GM12878 (cell line): Measurements from ENCODE around the gene TMEM175. TPM values are rescaled to one million over a fixed set of nuclear protein-coding genes. Genes with fewer than 3 reads are reported as not detected.

ENCODE experiments used
- ATAC-seq: fragments of 200-7000 bp; cut with Tn5 transposase; 3 replicates; pipeline ENCODE4 v1.9.1; 2020; ENCODE audit warnings: mild to moderate bottlenecking, moderate library complexity
- BruUV-seq: library from RNA; stranded (reverse); fragments of 400-500 nt; replicated peaks from 2 replicates; lab custom pipeline; 2021; lab: Mats Ljungman, UMichigan
- CTCF ChIA-PET: fragments of 300-600 bp; sonication (Branson Sonifier 250); formaldehyde crosslinking; extraction: SDS; loops from one replicate; lab custom pipeline; 2021; ENCODE audit warnings: inconsistent platforms; lab: Yijun Ruan, JAX
- POLR2A ChIA-PET: fragments of 350-600 bp; formaldehyde crosslinking; extraction: SDS; loops from one replicate; lab custom pipeline; 2021; ENCODE audit warnings: inconsistent platforms; lab: Charles Lee
- RAD21 ChIA-PET: fragments of 300-600 bp; sonication (Branson Sonifier 250); formaldehyde crosslinking; loops from one replicate; lab custom pipeline; 2023; ENCODE audit warnings: antibody characterized with exemption; ENCODE audit not compliant: unreplicated experiment; lab: Charles Lee
- SMC1A ChIA-PET: fragments of 300-600 bp; sonication (Branson Sonifier 250); formaldehyde crosslinking; loops from one replicate; lab custom pipeline; 2023; ENCODE audit not compliant: unreplicated experiment, uncharacterized antibody; lab: Charles Lee
- DNase-seq: peaks from one replicate; pipeline ENCODE4 v3.0.0-alpha.2; 2011; ENCODE audit warnings: low read depth, low spot score
- FAIRE-seq: peaks from 3 replicates; lab custom pipeline; 2011; peaks lifted over from hg19 to GRCh38; lab: Jason Lieb, UNC
- H2AFZ ChIP-seq: 2 replicates; pipeline ENCODE4 v1.6.0; 2011; ENCODE audit warnings: low read depth, low read length, control low read depth; ENCODE audit not compliant: control insufficient read depth
- H3K27ac ChIP-seq: 2 replicates; pipeline ENCODE4 v1.5.1; 2011; ENCODE audit warnings: control low read depth; ENCODE audit not compliant: control insufficient read depth, insufficient read depth
- H3K27me3 ChIP-seq, 2 experiments: replicated peaks in 1 of 2; 2 replicates each; pipeline versions ENCODE4 v1.6.0 to v1.6.1; 2011; ENCODE audit warnings: low read length in 1 of 2; ENCODE audit not compliant: control insufficient read depth in 2 of 2, insufficient read depth in 2 of 2
- H3K36me3 ChIP-seq, 2 experiments: 2 replicates each; pipeline ENCODE4 v1.5.1; 2011; ENCODE audit warnings: low read length in 1 of 2; ENCODE audit not compliant: control insufficient read depth in 2 of 2, insufficient read depth in 2 of 2
- H3K4me1 ChIP-seq: 2 replicates; pipeline ENCODE4 v1.6.1; 2011; ENCODE audit warnings: mild to moderate bottlenecking, low read length, moderate library complexity, mixed read lengths; ENCODE audit not compliant: control insufficient read depth, insufficient read depth
- H3K4me2 ChIP-seq: 2 replicates; pipeline ENCODE4 v1.6.0; 2011; ENCODE audit warnings: control low read depth; ENCODE audit not compliant: control insufficient read depth, insufficient read depth
- H3K4me3 ChIP-seq: fragments of 200-600 bp; sonication (generic); 2 replicates; pipeline ENCODE4 v1.5.1; 2016
- H3K79me2 ChIP-seq: 2 replicates; pipeline ENCODE4 v1.6.0; 2011; ENCODE audit warnings: low read length; ENCODE audit not compliant: control insufficient read depth, insufficient read depth
- H3K9ac ChIP-seq: 2 replicates; pipeline ENCODE4 v1.8.0; 2011; ENCODE audit warnings: low read length, control low read depth, mixed read lengths; ENCODE audit not compliant: control insufficient read depth, insufficient read depth
- H3K9me3 ChIP-seq: replicated peaks from 3 replicates; pipeline ENCODE4 v1.5.1; 2011; ENCODE audit warnings: mild to moderate bottlenecking, low read length; ENCODE audit not compliant: control insufficient read depth, insufficient read depth
- H4K20me1 ChIP-seq: 2 replicates; pipeline ENCODE4 v1.6.0; 2011; ENCODE audit not compliant: control insufficient read depth, insufficient read depth
- ATF2 ChIP-seq: IDR thresholded peaks from 2 replicates; pipeline ENCODE4 v1.6.1; 2012; ENCODE audit warnings: low read length, inconsistent platforms
- E4F1 ChIP-seq: fragments of 450-650 bp; IDR thresholded peaks from 2 replicates; pipeline ENCODE4 v1.6.1; 2018; ENCODE audit warnings: borderline replicate concordance, mild to moderate bottlenecking; ENCODE audit not compliant: partially characterized antibody
- SRF ChIP-seq, 2 experiments: IDR thresholded peaks; 2 replicates each; pipeline ENCODE4 v1.6.1; 2011; ENCODE audit warnings: low read depth in 2 of 2, low read length in 2 of 2, mild to moderate bottlenecking in 1 of 2, moderate library complexity in 1 of 2
- ZNF274 ChIP-seq: IDR thresholded peaks from one replicate; pipeline ENCODE4 v1.8.0; 2011; ENCODE audit not compliant: insufficient read length, insufficient read depth
- WGBS: methylation state at CpG from one replicate; pipeline ENCODE4 v1.1.6; 2016; ENCODE audit warnings: low lambda C conversion rate; ENCODE audit not compliant: insufficient replicate concordance, insufficient coverage; ENCODE audit errors: missing lambda C conversion rate; 5-methylcytosine and 5-hydroxymethylcytosine counted together
- in situ Hi-C: fragments of 300-500 bp; cut with MboI; formaldehyde crosslinking; loops from 9 replicates; pipeline ENCODE4 v1.14.3; 2018; ENCODE audit warnings: mixed read lengths
- intact Hi-C: fragments of 100-400 bp; cut with micrococcal nuclease; formaldehyde crosslinking; loops from one replicate; pipeline ENCODE4 v1.14.2; 2022; ENCODE audit not compliant: unreplicated experiment
- polyA plus RNA-seq, 11 experiments: library from polyadenylated mRNA; depleted of rRNA in 4 of 11; unstranded in 6 of 11; stranded (reverse) in 5 of 11; fragments of >200 nt; fragmentation: Nextera tagmentation in 4 of 11; fragmentation: Illumina TruSeq in 1 of 11; extraction: Ambion mirVana in 4 of 11; extraction: Trizol in 1 of 11; gene quantifications; 1 replicate in 1 of 11; 2 replicates in 10 of 11; pipeline versions ENCODE4 v1.2.1 to v1.2.3, GENCODE V29; 2011 to 2016; ENCODE audit warnings: inconsistent platforms in 2 of 11, missing spikeins in 2 of 11, low read depth in 1 of 11
- total RNA-seq, 4 experiments: library from RNA; depleted of rRNA in 3 of 4; stranded (reverse); fragments of >200 nt in 3 of 4; fragmentation: Illumina TruSeq in 1 of 4; extraction: Trizol in 1 of 4; gene quantifications; 2 replicates each; pipeline versions ENCODE4 v1.2.1 to v1.2.3, GENCODE V29; 2013 to 2021
- TF ChIP-seq, protein P1 (sequence below): fragments of 450-650 bp; formaldehyde crosslinking; IDR thresholded peaks from 2 replicates; pipeline ENCODE4 v1.4.0; 2022; ENCODE audit warnings: mild to moderate bottlenecking, moderate library complexity
- TF ChIP-seq, protein P2 (sequence below): fragments of 450-650 bp; IDR thresholded peaks from 2 replicates; pipeline ENCODE4 v1.6.1; 2017; ENCODE audit warnings: mild to moderate bottlenecking

The TMEM175 gene
- total and polyA plus RNA-seq, 10 of the 15 experiments (the other 5 are each of a cell fraction or from before 2014, with no cell fraction given) = 0.11 to 39.5 (median 22.3) TPM

GRCh38 chr4:996030-996996 is 64.1 kb downstream of the TMEM175 start:
- in situ Hi-C loops = no loop called here
- no peak for ATAC-seq
- intact Hi-C loops = no loop called here
- BruUV-seq = no TSS peak
- no peak overlapping the region for H3K4me3 ChIP-seq
- peaks cover 2 to 3% of the 10 kb centered on the region in 2 experiments for H3K27me3 ChIP-seq
- H3K9ac ChIP-seq = no peak overlapping the region
- RAD21 ChIA-PET = no interaction called here
- SMC1A ChIA-PET = no interaction called here
- H3K4me1 ChIP-seq = no peaks in the 10 kb centered on the region
- no peaks in the 10 kb centered on the region for H3K36me3 ChIP-seq
- H2AFZ ChIP-seq = no peak overlapping the region
- no peak overlapping the region for H3K27ac ChIP-seq
- WGBS = 41% methylated on average over 14 of the region's 15 CpGs
- no peak overlapping the region for H3K4me2 ChIP-seq
- H3K9me3 ChIP-seq = no peaks in the 10 kb centered on the region
- no peaks in the 10 kb centered on the region for H4K20me1 ChIP-seq
- POLR2A ChIA-PET = no interaction called here
- DNase-seq = no peak
- no peaks in the 10 kb centered on the region for H3K79me2 ChIP-seq
- TF ChIP-seq, protein P1, sequence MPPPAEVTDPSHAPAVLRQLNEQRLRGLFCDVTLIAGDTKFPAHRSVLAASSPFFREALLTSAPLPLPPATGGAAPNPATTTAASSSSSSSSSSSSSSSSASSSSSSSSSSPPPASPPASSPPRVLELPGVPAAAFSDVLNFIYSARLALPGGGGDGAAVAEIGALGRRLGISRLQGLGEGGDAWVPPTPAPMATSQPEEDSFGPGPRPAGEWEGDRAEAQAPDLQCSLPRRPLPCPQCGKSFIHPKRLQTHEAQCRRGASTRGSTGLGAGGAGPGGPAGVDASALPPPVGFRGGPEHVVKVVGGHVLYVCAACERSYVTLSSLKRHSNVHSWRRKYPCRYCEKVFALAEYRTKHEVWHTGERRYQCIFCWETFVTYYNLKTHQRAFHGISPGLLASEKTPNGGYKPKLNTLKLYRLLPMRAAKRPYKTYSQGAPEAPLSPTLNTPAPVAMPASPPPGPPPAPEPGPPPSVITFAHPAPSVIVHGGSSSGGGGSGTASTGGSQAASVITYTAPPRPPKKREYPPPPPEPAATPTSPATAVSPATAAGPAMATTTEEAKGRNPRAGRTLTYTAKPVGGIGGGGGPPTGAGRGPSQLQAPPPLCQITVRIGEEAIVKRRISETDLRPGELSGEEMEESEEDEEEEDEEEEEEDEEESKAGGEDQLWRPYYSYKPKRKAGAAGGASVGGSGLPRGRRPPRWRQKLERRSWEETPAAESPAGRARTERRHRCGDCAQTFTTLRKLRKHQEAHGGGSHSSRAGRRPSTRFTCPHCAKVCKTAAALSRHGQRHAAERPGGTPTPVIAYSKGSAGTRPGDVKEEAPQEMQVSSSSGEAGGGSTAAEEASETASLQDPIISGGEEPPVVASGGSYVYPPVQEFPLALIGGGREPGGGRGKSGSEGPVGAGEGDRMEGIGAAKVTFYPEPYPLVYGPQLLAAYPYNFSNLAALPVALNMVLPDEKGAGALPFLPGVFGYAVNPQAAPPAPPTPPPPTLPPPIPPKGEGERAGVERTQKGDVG = no peak
- TF ChIP-seq, protein P2, sequence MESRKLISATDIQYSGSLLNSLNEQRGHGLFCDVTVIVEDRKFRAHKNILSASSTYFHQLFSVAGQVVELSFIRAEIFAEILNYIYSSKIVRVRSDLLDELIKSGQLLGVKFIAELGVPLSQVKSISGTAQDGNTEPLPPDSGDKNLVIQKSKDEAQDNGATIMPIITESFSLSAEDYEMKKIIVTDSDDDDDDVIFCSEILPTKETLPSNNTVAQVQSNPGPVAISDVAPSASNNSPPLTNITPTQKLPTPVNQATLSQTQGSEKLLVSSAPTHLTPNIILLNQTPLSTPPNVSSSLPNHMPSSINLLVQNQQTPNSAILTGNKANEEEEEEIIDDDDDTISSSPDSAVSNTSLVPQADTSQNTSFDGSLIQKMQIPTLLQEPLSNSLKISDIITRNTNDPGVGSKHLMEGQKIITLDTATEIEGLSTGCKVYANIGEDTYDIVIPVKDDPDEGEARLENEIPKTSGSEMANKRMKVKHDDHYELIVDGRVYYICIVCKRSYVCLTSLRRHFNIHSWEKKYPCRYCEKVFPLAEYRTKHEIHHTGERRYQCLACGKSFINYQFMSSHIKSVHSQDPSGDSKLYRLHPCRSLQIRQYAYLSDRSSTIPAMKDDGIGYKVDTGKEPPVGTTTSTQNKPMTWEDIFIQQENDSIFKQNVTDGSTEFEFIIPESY = no peak
- TF ChIP-seq ZNF274 (no peak), E4F1 (no peak), SRF (IDR thresholded peaks at IDR 0.05; ENCODE audit: low read depth in 2 of 2, low read length in 2 of 2) (no peak), ATF2 (no peak)
- CTCF ChIA-PET = no interaction called here
- no peak for FAIRE-seq
